Uterus (tissue), 2 donors: ENCODE results near the gene TMEM119.

Experiments used
- CTCF ChIP-seq, 4 experiments: fragments of 200-600 bp in 2 of 4; fragments of 450-650 bp in 2 of 4; sonication (generic) in 2 of 4; IDR thresholded peaks; one replicate each; pipeline ENCODE4 v1.5.1; 2016 to 2019; ENCODE audit warnings: antibody characterized with exemption in 4 of 4, mild to moderate bottlenecking in 2 of 4, moderate library complexity in 1 of 4
- POLR2A ChIP-seq, 2 donors: fragments of 450-650 bp; IDR thresholded peaks; one replicate each; pipeline ENCODE4 v1.6.1; 2016; ENCODE audit warnings: antibody characterized with exemption in 2 of 2, mild to moderate bottlenecking in 1 of 2, moderate library complexity in 1 of 2

GRCh38 chr12:108592033-108592909, 5.6 kb downstream of the TMEM119 start:
- TF ChIP-seq CTCF (IDR thresholded peaks at IDR 0.05) (no peak), POLR2A (IDR thresholded peaks at IDR 0.05) (no peak)
